ENCODE results near the gene TFE3.
"Not testable (repeated sequence)": the region's sequence is repeated elsewhere in the genome, so short reads cannot be mapped to it uniquely, and the experiment has no call there.

TFE3 gene

GRCh38 chrX:48999030-48999429 lies 44.1 kb downstream of the TFE3 start:
- no peak for DNase-seq

GRCh38 chrX:48998391-48998790 lies 44.8 kb downstream of the TFE3 start:
- no peak for DNase-seq

- DNase-seq, result no peak
These were observed 45.3 kb downstream of the TFE3 start for GRCh38 chrX:48997865-48998264.

- DNase-seq, result no peak
These were observed 45.7 kb downstream of the TFE3 start for GRCh38 chrX:48997455-48997854.

GRCh38 chrX:48996969-48997368 lies 46.2 kb downstream of the TFE3 start:
- DNase-seq, result no peak

GRCh38 chrX:48992341-48992740 lies 50.8 kb downstream of the TFE3 start:
- no peak for DNase-seq

- DNase-seq, result no peak
These were observed 53.7 kb downstream of the TFE3 start for GRCh38 chrX:48989483-48989882.

GRCh38 chrX:48983896-48984295 lies 59.3 kb downstream of the TFE3 start:
- no peak for DNase-seq

- no peak for DNase-seq
These were observed 60.1 kb downstream of the TFE3 start for GRCh38 chrX:48983081-48983480.

GRCh38 chrX:48981178-48981577 lies 62.0 kb downstream of the TFE3 start:
- no peak for DNase-seq

- DNase-seq, result not testable (repeated sequence)
These were observed 62.8 kb downstream of the TFE3 start for GRCh38 chrX:48980341-48980740.

Measured in amniotic stem cell (primary cell).